HEK293T (cell line): Measurements from ENCODE around the gene PALLD.

ENCODE experiments used
- ARNT ChIP-seq: fragments of 450-650 bp; IDR thresholded peaks from 2 replicates; pipeline ENCODE4 v1.6.1; 2017; ENCODE audit warnings: mild to moderate bottlenecking
- ELF4 ChIP-seq: fragments of 450-650 bp; IDR thresholded peaks from 2 replicates; pipeline ENCODE4 v1.6.1; 2017; ENCODE audit warnings: antibody characterized with exemption
- FOXK2 ChIP-seq: fragments of 450-650 bp; IDR thresholded peaks from 2 replicates; pipeline ENCODE4 v1.6.1; 2016; ENCODE audit warnings: mild to moderate bottlenecking

DNA sequence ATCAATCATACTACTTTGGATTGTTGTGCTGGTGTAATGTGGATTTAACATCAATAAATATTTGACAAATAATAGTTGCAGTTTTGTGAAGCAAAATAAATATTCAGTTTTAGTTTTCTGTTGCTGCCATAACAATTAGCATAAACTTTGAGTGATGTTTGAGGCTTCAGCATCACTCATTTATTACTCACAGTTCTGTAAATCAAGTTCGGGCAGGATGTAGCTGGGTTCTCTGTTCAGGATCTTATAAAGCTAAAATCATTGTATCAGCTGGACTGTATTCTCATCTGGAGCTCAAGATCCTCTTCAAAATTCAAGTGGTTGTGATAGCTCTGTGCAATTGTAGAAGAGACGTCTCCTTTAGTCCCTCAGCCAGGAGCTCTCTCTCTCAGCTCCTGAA, 431.5 kb downstream of the PALLD start:
- TF ChIP-seq ELF4 (no peak), ARNT (no peak), FOXK2 (no peak)
